Right hindlimb (tissue), 1 donor: ENCODE results near the gene TM9SF4.
"Not testable (repeated sequence)": the region's sequence is repeated elsewhere in the genome, so short reads cannot be mapped to it uniquely, and the experiment has no call there.

Experiments used
- DNase-seq: peaks from one replicate; pipeline ENCODE4 v3.0.0-alpha.2; 2018

The TM9SF4 gene

GRCh38 chr20:32160341-32160740, 50.8 kb downstream of the TM9SF4 start:
- no peak for DNase-seq

- no peak for DNase-seq
These were observed 52.8 kb downstream of the TM9SF4 start for GRCh38 chr20:32162351-32162750.

GRCh38 chr20:32163951-32164350, 54.4 kb downstream of the TM9SF4 start:
- no peak for DNase-seq

- DNase-seq, result no peak
These were observed 55.6 kb downstream of the TM9SF4 start for GRCh38 chr20:32164984-32165735.

GRCh38 chr20:32165836-32166545, 56.5 kb downstream of the TM9SF4 start:
- DNase-seq, result no peak

GRCh38 chr20:32167552-32167951, 58.0 kb downstream of the TM9SF4 start:
- no peak for DNase-seq

GRCh38 chr20:32168184-32168910, 58.8 kb downstream of the TM9SF4 start:
- DNase-seq, result no peak

GRCh38 chr20:32177696-32178095, 68.2 kb downstream of the TM9SF4 start:
- not testable (repeated sequence) for DNase-seq

- DNase-seq, result no peak
These were observed 70.0 kb downstream of the TM9SF4 start for GRCh38 chr20:32179515-32179914.

- no peak for DNase-seq
These were observed 70.4 kb downstream of the TM9SF4 start for GRCh38 chr20:32179934-32180333.

- DNase-seq, result no peak
These were observed 72.1 kb downstream of the TM9SF4 start for GRCh38 chr20:32181606-32182005.

- no peak for DNase-seq
These were observed 74.6 kb downstream of the TM9SF4 start for GRCh38 chr20:32183947-32184635.

GRCh38 chr20:32184961-32185603, 75.6 kb downstream of the TM9SF4 start:
- DNase-seq, result peak; percentile 1

- no peak for DNase-seq
These were observed 77.0 kb downstream of the TM9SF4 start for GRCh38 chr20:32186506-32186905.

GRCh38 chr20:32188376-32189122, 79.0 kb downstream of the TM9SF4 start:
- no peak for DNase-seq

GRCh38 chr20:32189123-32189410, 79.6 kb downstream of the TM9SF4 start:
- DNase-seq, result no peak

- peak; percentile 75 for DNase-seq
These were observed 80.4 kb downstream of the TM9SF4 start for GRCh38 chr20:32189691-32190615.

GRCh38 chr20:32190616-32191415, 81.3 kb downstream of the TM9SF4 start:
- no peak for DNase-seq

GRCh38 chr20:32191422-32191821, 81.9 kb downstream of the TM9SF4 start:
- DNase-seq, result no peak

GRCh38 chr20:32191873-32192272, 82.4 kb downstream of the TM9SF4 start:
- DNase-seq, result no peak
